Peyer's patch (tissue), 4 donors: Measurements from ENCODE around the gene STEAP4. TPM values are rescaled to one million over a fixed set of nuclear protein-coding genes. Genes with fewer than 3 reads are reported as not detected.
A peak's percentile ranks its signal among the peaks of the same experiment; 100 is the strongest.

Experiments
- DNase-seq, 3 donors: peaks; one replicate each; pipeline ENCODE4 v3.0.0-alpha.2; 2017 to 2019
- H3K27ac ChIP-seq, 4 donors: fragments of 200-600 bp; sonication (generic); one replicate each; pipeline ENCODE4 v1.5.1; 2016 to 2019
- H3K27me3 ChIP-seq, 2 donors: fragments of 200-600 bp; sonication (generic); one replicate each; pipeline ENCODE4 v1.5.1; 2019
- H3K36me3 ChIP-seq, 3 donors: fragments of 200-600 bp; sonication (generic); one replicate each; pipeline ENCODE4 v1.5.1; 2016 to 2019
- H3K4me1 ChIP-seq, 4 donors: fragments of 200-600 bp; sonication (generic); one replicate each; pipeline ENCODE4 v1.5.1; 2016 to 2019
- H3K4me3 ChIP-seq, 4 donors: fragments of 200-600 bp; sonication (generic); 1 replicate in 3 of 4; 2 replicates in 1 of 4; pipeline ENCODE4 v1.5.1; 2016 to 2019; ENCODE audit warnings: mild to moderate bottlenecking in 1 of 4
- H3K9me3 ChIP-seq, 4 donors: fragments of 200-600 bp; sonication (generic); one replicate each; pipeline ENCODE4 v1.5.1; 2016 to 2019; ENCODE audit warnings: mild to moderate bottlenecking in 1 of 4
- POLR2A ChIP-seq, 2 donors: fragments of 450-650 bp; IDR thresholded peaks; one replicate each; pipeline ENCODE4 v1.5.1; 2017; ENCODE audit warnings: antibody characterized with exemption in 2 of 2, mild to moderate bottlenecking in 2 of 2, moderate library complexity in 2 of 2
- total RNA-seq, 4 donors: library from RNA; depleted of rRNA; stranded (reverse); fragments of >200 nt; gene quantifications; one replicate each; pipeline ENCODE4 v1.1.0, GENCODE V29; 2016
- TF ChIP-seq, protein P1 (sequence below), 6 experiments: fragments of 450-650 bp in 4 of 6; fragments of 200-600 bp in 2 of 6; sonication (generic) in 1 of 6; IDR thresholded peaks; one replicate each; pipeline ENCODE4 v1.5.1; 2017 to 2019; ENCODE audit warnings: antibody characterized with exemption in 6 of 6, mild to moderate bottlenecking in 3 of 6, moderate library complexity in 1 of 6

STEAP4 gene
- total RNA-seq, 4 donors from 2014 or later = 1.9 to 16.5 (median 5.1) TPM

DNA sequence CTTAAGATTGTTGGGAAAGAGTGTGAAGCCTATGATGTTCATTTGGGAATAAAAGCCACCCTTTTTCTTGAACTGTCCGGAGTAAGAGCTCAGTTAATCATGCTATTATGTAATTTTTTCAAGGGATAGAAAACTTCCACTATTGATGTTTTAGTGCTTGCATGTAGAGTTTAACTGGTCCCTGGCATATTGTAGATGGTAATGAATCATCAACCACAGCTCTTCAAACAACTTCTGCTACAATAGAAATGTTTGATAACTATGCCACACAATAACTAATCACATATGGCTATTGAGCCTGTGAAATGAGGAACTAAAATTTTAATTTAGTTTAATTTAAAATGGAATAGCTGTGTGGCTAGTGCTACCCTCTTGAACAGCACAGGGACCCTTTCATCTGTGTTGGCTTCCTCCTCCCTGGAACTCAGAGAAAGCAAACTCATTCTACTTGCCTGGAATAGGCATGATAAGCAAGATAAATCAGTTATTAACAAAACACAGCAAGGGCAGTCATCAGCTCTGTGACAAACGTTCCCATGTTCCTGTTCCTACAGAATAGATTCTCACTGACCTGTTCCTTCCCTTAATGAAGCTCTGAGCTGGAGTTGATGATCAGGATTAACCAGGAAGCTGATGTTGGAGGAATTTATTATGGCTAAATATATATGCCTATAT lies 82.0 kb downstream of the STEAP4 start:
- Histone ChIP-seq H3K4me1 (peaks cover 0 to 7% (median 3%) of the 10 kb centered on the region in 4 donors), H3K36me3 (no peaks in the 10 kb centered on the region), H3K27me3 (no peaks in the 10 kb centered on the region), H3K9me3 (no peaks in the 10 kb centered on the region), H3K4me3 (peak overlapping the region in 2 of 4 donors; percentile 46 to 53), H3K27ac (peak overlapping the region in 1 of 4 donors; percentile 23)
- no peak for TF ChIP-seq POLR2A (IDR thresholded peaks at IDR 0.05)
- TF ChIP-seq, protein P1, sequence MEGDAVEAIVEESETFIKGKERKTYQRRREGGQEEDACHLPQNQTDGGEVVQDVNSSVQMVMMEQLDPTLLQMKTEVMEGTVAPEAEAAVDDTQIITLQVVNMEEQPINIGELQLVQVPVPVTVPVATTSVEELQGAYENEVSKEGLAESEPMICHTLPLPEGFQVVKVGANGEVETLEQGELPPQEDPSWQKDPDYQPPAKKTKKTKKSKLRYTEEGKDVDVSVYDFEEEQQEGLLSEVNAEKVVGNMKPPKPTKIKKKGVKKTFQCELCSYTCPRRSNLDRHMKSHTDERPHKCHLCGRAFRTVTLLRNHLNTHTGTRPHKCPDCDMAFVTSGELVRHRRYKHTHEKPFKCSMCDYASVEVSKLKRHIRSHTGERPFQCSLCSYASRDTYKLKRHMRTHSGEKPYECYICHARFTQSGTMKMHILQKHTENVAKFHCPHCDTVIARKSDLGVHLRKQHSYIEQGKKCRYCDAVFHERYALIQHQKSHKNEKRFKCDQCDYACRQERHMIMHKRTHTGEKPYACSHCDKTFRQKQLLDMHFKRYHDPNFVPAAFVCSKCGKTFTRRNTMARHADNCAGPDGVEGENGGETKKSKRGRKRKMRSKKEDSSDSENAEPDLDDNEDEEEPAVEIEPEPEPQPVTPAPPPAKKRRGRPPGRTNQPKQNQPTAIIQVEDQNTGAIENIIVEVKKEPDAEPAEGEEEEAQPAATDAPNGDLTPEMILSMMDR (IDR thresholded peaks at IDR 0.05) = no peak
- no peak for DNase-seq

DNA sequence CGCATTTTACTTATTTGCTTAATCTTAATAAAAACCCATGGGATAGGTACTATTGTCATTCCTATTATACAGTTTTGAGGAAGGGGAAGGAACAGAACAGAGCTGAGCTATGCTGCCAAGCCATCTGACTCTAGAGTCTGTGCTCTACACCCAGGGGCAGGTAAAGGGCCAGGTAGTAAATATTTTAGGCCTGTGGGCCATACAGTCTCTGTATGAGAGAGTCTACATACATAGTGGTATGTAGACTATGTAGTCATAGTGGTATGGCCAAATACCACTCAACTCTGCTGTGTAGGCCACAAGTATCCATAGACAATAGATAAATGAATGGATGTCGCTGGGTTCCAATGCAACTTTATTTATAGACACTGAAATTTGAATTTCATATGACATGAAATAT lies 83.4 kb downstream of the STEAP4 start:
- Histone ChIP-seq H3K27me3 (no peaks in the 10 kb centered on the region), H3K9me3 (no peaks in the 10 kb centered on the region), H3K4me3 (no peak overlapping the region), H3K4me1 (peaks cover 0 to 11% (median under 1%) of the 10 kb centered on the region in 4 donors), H3K36me3 (no peaks in the 10 kb centered on the region), H3K27ac (no peak overlapping the region)
- TF ChIP-seq, protein P1 (IDR thresholded peaks at IDR 0.05) = no peak
- no peak for TF ChIP-seq POLR2A (IDR thresholded peaks at IDR 0.05)
- no peak for DNase-seq

Other genes with a start within 250 kb of the STEAP4 start
- gene SRI, start 86.9 kb downstream of the STEAP4 start, total RNA-seq = 100 to 1,000 TPM; 158 to 281 (median 250) TPM